Stimulated activated CD8-positive, alpha-beta memory T cell treated with anti-CD3 and anti-CD28 coated beads, Interleukin-12 subunit alpha, Interleukin-12 subunit beta, amount 100 ng/mL, for 24 hours (primary cell): ENCODE results near the gene FAM234A.
"Not testable (repeated sequence)": the region's sequence is repeated elsewhere in the genome, so short reads cannot be mapped to it uniquely, and the experiment has no call there.

Experiments used
- DNase-seq: peaks from one replicate; pipeline ENCODE4 v3.0.0-alpha.2; 2020; ENCODE audit errors: extremely low read depth

FAM234A gene

GRCh38 chr16:230949-231348 lies 3.7 kb upstream of the FAM234A start:
- DNase-seq: no peak

- no peak for DNase-seq
Observed at GRCh38 chr16:239948-240277, 5.3 kb downstream of the FAM234A start.

- DNase-seq: no peak
Observed at GRCh38 chr16:240559-240958, 5.9 kb downstream of the FAM234A start.

- no peak for DNase-seq
Observed at GRCh38 chr16:242281-242680, 7.7 kb downstream of the FAM234A start.

- no peak for DNase-seq
Observed at GRCh38 chr16:243348-243747, 8.7 kb downstream of the FAM234A start.

- no peak for DNase-seq
Observed at GRCh38 chr16:245105-245504, 10.5 kb downstream of the FAM234A start.

- DNase-seq: no peak
Observed at GRCh38 chr16:247027-247426, 12.4 kb downstream of the FAM234A start.

GRCh38 chr16:249431-249830 lies 14.8 kb downstream of the FAM234A start:
- no peak for DNase-seq

GRCh38 chr16:252366-253337 lies 18.0 kb downstream of the FAM234A start:
- DNase-seq: no peak

GRCh38 chr16:253833-254232 lies 19.2 kb downstream of the FAM234A start:
- no peak for DNase-seq

- no peak for DNase-seq
Observed at GRCh38 chr16:254461-254860, 19.8 kb downstream of the FAM234A start.

- DNase-seq: no peak
Observed at GRCh38 chr16:255183-255582, 20.6 kb downstream of the FAM234A start.

- DNase-seq: not testable (repeated sequence)
Observed at GRCh38 chr16:258091-258490, 23.5 kb downstream of the FAM234A start.

GRCh38 chr16:259226-259625 lies 24.6 kb downstream of the FAM234A start:
- no peak for DNase-seq

- no peak for DNase-seq
Observed at GRCh38 chr16:259814-260253, 25.2 kb downstream of the FAM234A start.

GRCh38 chr16:260326-260725 lies 25.7 kb downstream of the FAM234A start:
- DNase-seq: no peak

GRCh38 chr16:261031-261691 lies 26.5 kb downstream of the FAM234A start:
- DNase-seq: no peak

- no peak for DNase-seq
Observed at GRCh38 chr16:262121-262745, 27.6 kb downstream of the FAM234A start.

GRCh38 chr16:263182-263774 lies 28.7 kb downstream of the FAM234A start:
- no peak for DNase-seq

GRCh38 chr16:263944-264343 lies 29.3 kb downstream of the FAM234A start:
- no peak for DNase-seq

GRCh38 chr16:264440-264951 lies 29.9 kb downstream of the FAM234A start:
- no peak for DNase-seq

- no peak for DNase-seq
Observed at GRCh38 chr16:265002-265529, 30.4 kb downstream of the FAM234A start.
